Central memory CD4-positive, alpha-beta T cell (primary cell): ENCODE measurements around the gene AFDN.

ENCODE experiments used
- DNase-seq: peaks from one replicate; pipeline ENCODE4 v3.0.0; 2022

Gene AFDN

DNA sequence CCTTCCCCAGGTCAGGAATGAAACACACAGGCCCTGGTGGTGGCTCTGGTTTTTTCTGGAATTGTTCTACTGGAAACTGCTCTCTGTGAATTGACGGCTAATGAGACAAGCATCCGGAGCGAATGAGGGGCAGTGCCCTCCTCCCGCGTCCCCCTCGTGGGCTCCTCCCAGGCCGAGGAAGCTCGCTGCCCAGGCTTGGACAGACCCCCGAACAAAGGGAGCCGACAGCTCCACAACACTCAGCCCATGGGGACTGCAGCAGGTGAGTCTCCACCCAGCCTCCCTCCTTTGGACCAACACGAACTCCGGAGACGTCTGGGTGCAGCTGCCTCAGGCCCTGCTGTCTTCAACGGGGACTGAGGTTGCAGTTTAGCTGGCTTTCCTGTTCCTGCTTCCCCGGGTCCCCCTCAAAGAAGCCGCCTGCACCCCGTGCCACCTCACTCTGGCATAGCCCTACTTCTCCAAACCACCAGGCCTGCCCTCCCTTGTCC lies 31.3 kb upstream of the AFDN start:
- DNase-seq = no peak

- no peak for DNase-seq
Observed at GRCh38 chr6:167795874-167796191, 30.9 kb upstream of the AFDN start.

DNA sequence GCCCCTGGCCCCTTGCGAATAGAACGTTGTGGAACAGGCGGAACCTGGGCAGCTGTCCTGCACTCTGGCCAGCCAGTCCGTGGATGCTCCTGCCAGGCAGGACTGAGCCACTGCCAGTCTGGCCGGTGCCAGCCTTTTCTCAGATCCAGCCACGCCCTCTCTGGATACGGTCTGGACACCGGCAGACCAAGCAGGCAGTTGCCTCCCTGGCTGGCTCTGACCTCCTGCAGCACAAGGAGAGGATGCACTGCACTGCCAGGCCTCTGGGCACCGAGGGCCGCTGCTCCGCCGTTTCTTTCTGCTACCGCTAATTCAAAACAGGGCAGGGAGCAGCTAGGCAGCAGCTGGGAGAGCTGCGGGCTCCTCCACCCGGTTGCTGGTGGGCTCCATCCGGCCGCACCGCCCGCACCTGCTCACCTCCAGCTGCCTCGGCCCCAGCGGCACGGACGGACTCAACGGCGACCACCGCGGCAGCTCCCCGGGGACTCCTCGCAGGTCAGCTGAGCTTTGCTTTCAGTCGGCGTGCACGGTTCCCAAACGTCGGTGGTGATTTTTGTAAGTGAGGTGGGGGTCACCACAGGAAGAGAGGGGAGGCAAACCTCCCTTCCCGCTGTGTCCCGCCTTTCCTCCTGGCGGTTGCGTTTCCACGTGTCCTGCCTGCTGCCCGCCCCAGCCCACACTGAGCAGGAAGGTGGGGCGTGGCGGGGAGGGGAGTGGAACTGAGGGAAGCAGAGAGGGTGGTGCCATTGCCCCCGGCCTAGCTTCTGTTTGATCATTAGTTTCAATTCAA lies 30.3 kb upstream of the AFDN start:
- no peak for DNase-seq

- no peak for DNase-seq
Observed at GRCh38 chr6:167797011-167797471, 29.7 kb upstream of the AFDN start.

DNA sequence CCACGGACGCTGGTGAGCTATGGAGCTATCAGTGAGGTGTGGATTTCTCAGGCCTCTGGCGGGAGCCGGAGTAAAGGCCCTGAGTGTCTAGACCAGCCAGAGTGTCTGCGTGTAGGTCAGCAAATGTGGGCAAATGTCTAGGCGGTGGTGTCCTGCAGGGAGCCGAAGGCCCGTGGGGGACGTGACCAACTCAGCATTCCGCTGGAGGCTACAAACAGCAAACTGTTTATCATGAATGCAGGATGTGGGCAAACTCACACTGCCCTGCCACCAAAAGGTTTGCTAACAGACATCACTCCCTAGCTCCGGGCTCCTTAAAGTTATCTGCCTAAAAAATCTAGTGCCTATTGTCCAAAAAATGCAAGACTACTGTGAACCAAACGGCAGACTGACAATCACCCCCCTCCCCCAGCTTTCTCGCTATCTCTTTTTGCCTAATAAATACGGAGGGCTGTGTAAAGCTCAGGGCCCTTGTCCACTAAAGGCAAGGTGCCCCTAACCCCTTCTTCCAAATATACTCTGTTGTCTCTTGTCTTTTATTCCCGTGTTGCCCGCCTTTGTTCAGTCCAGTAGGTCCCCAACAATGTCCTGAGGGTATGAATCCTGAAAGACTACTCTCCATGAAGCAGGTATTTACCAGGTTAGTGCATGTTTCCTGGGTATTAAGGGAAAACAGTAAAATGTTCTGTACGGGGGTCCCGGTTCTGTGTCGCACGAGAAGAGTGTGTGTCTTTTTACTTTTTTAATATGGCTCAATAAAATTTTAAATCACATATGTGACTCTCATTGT lies 29.0 kb upstream of the AFDN start:
- no peak for DNase-seq

GRCh38 chr6:167798453-167798852 lies 28.3 kb upstream of the AFDN start:
- no peak for DNase-seq

DNA sequence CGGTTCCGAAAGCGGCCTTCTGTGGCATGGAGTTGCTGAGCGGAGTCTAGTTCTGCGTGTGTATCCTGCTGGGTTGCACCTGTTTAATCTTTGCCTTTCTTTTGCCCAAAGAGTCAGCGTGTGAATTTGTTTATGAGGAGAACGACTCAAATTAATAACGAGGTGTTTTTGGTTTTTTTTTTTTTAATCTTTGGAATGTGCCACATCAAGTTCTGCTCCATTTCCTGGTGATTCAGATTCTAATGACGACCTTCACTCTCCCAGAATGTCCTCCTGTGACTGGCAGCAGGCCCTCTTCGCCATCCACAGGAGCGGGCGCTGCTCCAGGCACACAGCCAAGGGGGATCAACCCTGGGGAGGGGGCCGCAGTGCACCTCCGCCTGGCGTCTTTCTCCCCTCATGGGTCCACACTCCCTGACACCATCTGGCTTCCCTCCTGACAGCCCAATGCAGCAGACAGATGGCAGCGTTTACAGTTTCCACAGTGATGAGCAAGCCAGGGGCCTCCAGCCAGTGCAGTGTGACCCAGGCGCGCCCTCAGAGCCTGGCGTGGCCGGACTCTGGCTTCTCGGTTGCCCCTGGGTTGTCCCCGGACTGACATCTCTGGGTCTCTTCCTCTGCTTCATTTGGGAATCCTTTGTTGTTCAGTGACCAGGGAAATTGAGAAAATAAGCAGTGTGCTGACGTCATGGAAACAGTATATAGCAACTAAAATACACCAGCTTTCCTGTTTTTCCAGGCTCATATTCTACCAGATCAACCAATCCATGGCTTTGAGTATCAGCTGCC lies 27.5 kb upstream of the AFDN start:
- DNase-seq = no peak

- no peak for DNase-seq
Observed at GRCh38 chr6:167800549-167800948, 26.2 kb upstream of the AFDN start.

DNA sequence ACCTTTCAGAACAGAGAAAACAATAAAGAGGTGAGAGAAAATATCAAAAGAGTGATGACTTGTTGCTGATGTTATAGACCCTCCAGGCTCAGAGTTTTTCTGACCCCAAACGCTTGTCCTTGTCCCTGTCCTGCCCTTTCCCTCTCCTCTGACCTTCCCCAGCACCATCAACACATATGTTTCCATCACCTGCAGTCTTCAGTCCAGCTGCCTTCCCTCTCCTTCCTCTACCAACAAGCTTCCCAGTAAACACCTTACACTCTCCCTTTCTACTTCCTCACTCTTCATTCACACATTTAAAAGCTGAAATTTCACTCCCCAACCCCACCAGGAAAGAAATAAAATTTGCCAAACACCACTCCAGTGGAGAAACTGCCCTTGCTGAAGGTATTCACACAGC lies 25.4 kb upstream of the AFDN start:
- DNase-seq = no peak

- no peak for DNase-seq
Observed at GRCh38 chr6:167802339-167802738, 24.4 kb upstream of the AFDN start.

DNA sequence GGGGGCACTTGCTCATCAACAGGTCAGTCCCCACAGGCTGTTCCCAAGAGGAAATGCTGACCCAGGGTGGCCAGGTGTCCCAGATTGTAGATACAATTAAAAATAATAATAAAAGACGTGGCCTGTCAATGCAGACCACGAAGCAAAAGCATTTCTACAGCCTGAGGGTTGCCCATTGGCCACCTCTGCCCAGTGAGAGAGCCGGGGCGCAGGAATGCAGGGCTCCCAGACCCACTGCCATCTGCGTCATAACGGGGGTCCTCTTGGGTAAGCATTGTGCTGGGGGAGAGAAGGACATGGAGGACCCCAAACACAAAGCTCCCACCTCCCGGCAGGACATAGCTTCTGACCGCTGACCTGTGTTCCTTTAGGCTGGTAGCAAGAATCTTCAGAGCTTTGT lies 22.9 kb upstream of the AFDN start:
- DNase-seq = no peak

DNA sequence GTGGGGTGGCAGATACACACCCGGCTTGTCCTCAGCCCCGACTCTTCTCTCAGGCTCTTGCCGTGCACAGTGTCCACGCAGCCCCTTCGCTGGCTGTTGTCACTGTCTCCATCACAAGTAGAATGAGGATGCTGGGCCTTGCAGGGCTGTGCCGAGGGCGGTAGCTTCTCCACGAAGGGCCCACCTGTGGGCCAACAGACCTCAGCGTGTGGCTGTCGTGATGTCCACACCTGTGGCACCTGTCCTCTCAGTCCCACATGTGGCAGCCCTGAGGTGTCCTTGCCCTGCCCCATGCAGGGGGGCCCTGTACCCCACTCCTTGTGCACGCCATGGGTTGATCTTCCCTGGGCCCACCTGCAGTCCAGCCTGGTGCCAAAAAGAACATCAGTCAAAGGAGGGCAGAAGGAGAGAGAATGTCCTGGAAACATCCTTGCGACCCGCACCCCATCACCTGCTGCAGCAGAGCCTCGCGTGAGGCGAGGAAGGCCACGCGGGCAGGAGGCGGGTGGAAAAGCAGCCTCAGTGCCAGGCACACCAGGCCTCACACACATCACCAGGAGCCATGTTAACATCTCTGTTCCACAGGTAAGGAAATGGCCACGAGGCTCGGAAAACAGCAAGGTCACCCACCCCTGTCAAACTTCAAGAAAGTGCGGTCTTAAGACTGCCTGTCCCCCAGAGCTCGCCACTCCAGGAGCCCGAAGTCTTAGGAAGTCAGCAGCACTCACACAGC lies 22.3 kb upstream of the AFDN start:
- no peak for DNase-seq

DNA sequence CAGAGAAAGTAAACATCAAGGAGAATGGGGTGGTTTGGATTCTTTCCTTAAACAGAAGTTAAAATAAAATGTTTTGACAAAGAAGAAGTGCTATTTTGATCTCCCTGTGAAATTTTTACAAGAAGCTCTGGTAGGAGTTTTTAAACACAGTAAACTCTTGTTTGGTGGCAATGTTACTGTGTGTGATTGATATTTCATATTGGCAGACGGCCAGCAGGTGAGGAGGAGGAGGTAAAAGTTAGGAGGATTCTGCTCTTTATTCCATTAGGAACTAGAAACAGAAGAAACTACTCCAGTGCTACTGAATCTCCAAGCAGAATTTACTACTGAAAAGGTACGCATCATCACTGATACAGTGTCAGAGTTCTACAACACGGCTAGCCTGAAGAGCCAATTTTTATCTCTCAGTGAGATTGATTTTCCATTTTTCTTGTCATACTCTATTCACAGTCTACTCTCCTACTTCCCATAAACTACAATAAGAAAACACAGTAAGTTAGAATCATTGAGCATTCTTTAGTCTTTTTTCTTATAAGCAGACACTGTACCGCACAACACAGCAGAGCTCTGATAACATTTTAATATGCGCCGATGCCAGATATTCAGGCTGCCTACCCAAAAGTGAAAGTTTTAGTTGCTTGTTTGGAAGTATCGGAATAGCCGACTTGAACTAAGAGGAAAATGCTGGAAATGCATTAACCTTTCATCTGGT lies 21.2 kb upstream of the AFDN start:
- DNase-seq = no peak

DNA sequence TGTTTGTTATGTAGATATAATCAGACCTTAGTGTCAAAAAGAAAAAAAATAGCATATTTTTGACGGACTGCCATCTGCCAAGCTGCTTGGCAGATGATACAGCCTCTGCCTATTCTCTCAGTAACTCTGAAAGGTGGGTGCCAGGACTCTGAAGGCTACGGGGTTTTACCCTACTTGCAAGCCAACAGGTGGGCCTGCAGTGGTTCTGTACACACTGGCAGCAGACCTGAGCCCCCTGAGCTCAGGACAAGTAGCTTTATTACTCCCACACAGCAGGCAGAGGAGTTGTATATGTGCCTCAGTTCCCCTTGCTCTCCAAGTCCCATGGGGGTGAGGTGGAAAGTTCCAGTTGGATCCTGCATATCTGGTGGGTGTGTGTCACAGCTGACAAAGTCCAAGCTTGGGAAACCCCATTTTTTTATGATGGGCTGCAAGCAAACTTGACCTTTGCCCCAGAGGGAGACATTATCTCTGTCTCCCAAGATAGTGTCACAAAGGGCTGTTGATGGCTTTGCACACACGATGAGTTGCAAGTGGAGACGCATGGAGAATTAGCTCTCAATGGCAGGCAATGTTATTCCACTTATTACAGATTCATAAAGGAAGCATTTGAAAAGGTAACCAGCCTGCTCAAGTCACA lies 20.5 kb upstream of the AFDN start:
- DNase-seq = no peak

DNA sequence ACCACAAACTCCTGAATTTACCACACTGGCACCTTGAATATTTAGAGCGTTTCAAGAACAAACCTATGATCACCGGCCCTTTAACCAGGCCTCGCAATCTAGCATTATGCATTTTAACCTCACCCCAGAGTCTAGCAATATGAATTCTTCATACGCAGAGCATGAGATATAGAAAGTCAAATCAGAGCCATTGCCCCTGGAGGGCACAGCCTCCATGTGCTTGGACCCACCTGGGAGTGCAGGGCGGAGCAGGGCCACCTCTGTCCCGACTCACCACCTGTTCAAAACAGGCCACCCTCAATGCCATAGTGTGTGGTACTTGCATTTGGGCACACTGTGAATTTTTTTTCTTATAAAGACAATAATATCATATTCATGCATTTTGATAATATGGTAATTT lies 19.5 kb upstream of the AFDN start:
- DNase-seq = no peak

- DNase-seq = no peak
Observed at GRCh38 chr6:167807756-167808155, 19.0 kb upstream of the AFDN start.

- no peak for DNase-seq
Observed at GRCh38 chr6:167811040-167811439, 15.7 kb upstream of the AFDN start.

- no peak for DNase-seq
Observed at GRCh38 chr6:167811442-167812087, 15.1 kb upstream of the AFDN start.

DNA sequence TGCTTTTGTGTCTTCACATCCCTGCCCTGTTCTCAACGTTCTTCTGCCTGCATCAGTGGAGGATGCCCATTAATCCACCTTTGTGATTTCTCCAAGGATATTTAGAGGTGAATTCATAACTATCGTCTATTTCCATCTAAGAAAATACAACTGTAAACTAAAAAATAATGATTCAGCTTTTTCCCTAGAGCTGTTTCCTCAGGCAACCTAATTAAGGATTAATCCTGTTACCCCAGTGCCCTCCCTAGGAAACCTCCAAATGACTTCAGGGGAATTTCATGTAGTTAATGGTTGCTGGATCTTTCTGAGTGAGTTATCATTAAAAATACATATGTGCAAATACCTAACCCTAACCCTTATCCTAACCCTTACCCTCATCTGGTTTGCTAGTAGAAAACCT lies 14.6 kb upstream of the AFDN start:
- no peak for DNase-seq

- DNase-seq = no peak
Observed at GRCh38 chr6:167815296-167815980, 11.3 kb upstream of the AFDN start.
